ENCODE data around the gene USP48. TPM values are rescaled to one million over a fixed set of nuclear protein-coding genes. Genes with fewer than 3 reads are reported as not detected.
A peak's percentile ranks its signal among the peaks of the same experiment; 100 is the strongest.

USP48 gene
- total and polyA plus RNA-seq, 10 of the 15 experiments (the other 5 are each of a cell fraction or from before 2014, with no cell fraction given) = 21.2 to 115 (median 75.5) TPM

DNA sequence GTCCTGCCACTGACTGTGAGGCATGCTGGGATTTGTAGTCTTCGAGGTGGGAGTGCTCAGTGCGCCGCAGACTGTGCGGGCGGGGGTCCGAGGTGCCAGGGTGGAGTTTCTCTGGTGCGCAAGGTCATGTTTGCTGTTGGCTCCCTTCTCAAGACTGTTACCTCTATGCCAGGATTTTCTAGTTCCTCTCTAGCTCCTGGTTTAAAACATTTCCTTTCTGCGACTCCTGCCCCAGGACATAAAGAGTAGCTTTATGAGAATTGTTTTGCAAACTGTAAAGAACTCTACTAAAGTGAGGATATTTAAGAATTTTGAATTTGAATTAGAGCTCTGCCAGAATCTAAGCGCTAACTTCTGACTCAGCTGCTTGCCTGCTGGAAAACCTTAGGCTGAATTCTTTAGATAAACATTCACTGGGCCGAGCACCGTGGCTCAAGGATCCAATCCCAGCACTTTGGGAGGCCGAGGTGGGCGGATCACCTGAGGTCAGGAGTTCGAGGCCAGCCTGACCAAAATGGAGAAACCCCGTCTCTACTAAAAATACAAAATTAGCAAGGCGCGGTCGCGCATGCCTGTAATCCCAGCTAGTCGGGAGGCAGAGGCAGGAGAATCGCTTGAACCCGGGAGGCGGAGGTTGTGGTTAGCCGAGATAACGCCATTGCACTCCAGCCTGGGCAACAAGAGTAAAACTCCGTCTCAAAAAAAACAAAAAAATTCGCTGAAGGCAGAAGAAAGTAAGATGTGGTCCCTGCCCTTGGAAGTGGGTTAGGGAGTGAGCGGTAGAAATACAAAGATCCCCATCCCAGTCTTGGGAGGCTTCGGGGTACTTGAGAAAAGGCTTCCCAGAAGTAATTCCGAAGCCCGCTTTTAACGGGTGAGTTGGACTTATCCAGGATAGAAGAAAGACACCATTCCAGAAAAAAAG lies 992 bp upstream of the USP48 start (continued):
- TF ChIP-seq CREB1 (IDR thresholded peaks at IDR 0.05; ENCODE audit: low read depth) = no peak
- no peak for TF ChIP-seq DPF2 (IDR thresholded peaks at IDR 0.05)
- no peak; the same call in 1 of the 3 replicates for TF ChIP-seq POU2F2 (IDR thresholded peaks at IDR 0.05; ENCODE audit: borderline replicate concordance, low read depth, low read length)
- peak; percentile 100 for TF ChIP-seq HCFC1 (IDR thresholded peaks at IDR 0.05; ENCODE audit: low read length)
- no peak for TF ChIP-seq ZNF592 (IDR thresholded peaks at IDR 0.05)
- 0 out of 2 replicates have a peak, but pooled peaks have one; percentile 50 for TF ChIP-seq WRNIP1 (IDR thresholded peaks at IDR 0.05; ENCODE audit: borderline replicate concordance, low read depth, low read length)
- TF ChIP-seq REST (IDR thresholded peaks at IDR 0.05; ENCODE audit: low read depth, low read length) = no peak
- no peak for TF ChIP-seq ATF7 (IDR thresholded peaks at IDR 0.05; ENCODE audit: low read depth)
- no peak for TF ChIP-seq ZNF384 (IDR thresholded peaks at IDR 0.05; ENCODE audit: borderline replicate concordance, low read depth, low read length)
- TF ChIP-seq CHD2 (IDR thresholded peaks at IDR 0.05; ENCODE audit: borderline replicate concordance, low read depth, low read length) = peak; percentile 76

Measured in GM12878 (cell line).